Neural progenitor cell (in vitro differentiated cells): ENCODE data around the gene ARHGAP45. TPM values are rescaled to one million over a fixed set of nuclear protein-coding genes. Genes with fewer than 3 reads are reported as not detected.

Source experiments
- DNase-seq: peaks from one replicate; pipeline ENCODE4 v3.0.0-alpha.2; 2016; ENCODE audit warnings: low spot score
- H2AFZ ChIP-seq: fragments of 200-600 bp; sonication (generic); replicated peaks from 2 replicates; pipeline ENCODE4 v1.6.1; 2016; ENCODE audit warnings: antibody characterized with exemption
- H3F3A ChIP-seq: fragments of 200-600 bp; sonication (generic); 2 replicates; pipeline ENCODE4 v1.6.1; 2016; ENCODE audit warnings: antibody characterized with exemption, low read depth
- H3K27ac ChIP-seq: fragments of 200-600 bp; sonication (generic); 2 replicates; pipeline ENCODE4 v1.5.1; 2016; ENCODE audit warnings: mild to moderate bottlenecking
- H3K27me3 ChIP-seq: fragments of 200-600 bp; sonication (generic); 2 replicates; pipeline ENCODE4 v1.6.1; 2016; ENCODE audit warnings: mild to moderate bottlenecking, moderate library complexity
- H3K36me3 ChIP-seq: fragments of 200-600 bp; sonication (generic); 2 replicates; pipeline ENCODE4 v1.5.1; 2016
- H3K4me1 ChIP-seq: fragments of 200-600 bp; sonication (generic); 2 replicates; pipeline ENCODE4 v1.6.1; 2016; ENCODE audit warnings: mixed run types
- H3K4me2 ChIP-seq: fragments of 200-600 bp; sonication (generic); 2 replicates; pipeline ENCODE4 v1.6.1; 2016
- H3K4me3 ChIP-seq: fragments of 200-600 bp; sonication (generic); 2 replicates; pipeline ENCODE4 v1.5.1; 2016
- H3K79me2 ChIP-seq: fragments of 200-600 bp; sonication (generic); 2 replicates; pipeline ENCODE4 v1.6.1; 2016; ENCODE audit warnings: low read depth
- H3K9ac ChIP-seq: fragments of 200-600 bp; sonication (generic); 2 replicates; pipeline ENCODE4 v1.6.1; 2016
- H3K9me3 ChIP-seq: fragments of 200-600 bp; sonication (generic); 2 replicates; pipeline ENCODE4 v1.5.1; 2016; ENCODE audit warnings: low read depth
- H4K20me1 ChIP-seq: fragments of 200-600 bp; sonication (generic); 2 replicates; pipeline ENCODE4 v1.6.1; 2016; ENCODE audit warnings: low read depth
- H3K27ac Mint-ChIP-seq: 3 replicates; pipeline ENCODE4 v1.8.0; 2021; ENCODE audit warnings: mixed read lengths
- H3K27me3 Mint-ChIP-seq: 2 replicates; pipeline ENCODE4 v1.8.0; 2022; ENCODE audit warnings: low read depth, mild to moderate bottlenecking, inconsistent platforms, moderate library complexity, mixed read lengths; ENCODE audit not compliant: insufficient read depth
- H3K36me3 Mint-ChIP-seq: 3 replicates; pipeline ENCODE4 v1.8.0; 2021; ENCODE audit warnings: mixed read lengths
- H3K4me1 Mint-ChIP-seq: 3 replicates; pipeline ENCODE4 v1.8.0; 2021; ENCODE audit warnings: mixed read lengths
- H3K4me3 Mint-ChIP-seq: 3 replicates; pipeline ENCODE4 v1.8.0; 2021; ENCODE audit warnings: mild to moderate bottlenecking, moderate library complexity, mixed read lengths
- H3K9me3 Mint-ChIP-seq: 3 replicates; pipeline ENCODE4 v1.8.0; 2020; ENCODE audit warnings: mixed read lengths
- EZH2 ChIP-seq: fragments of 200-600 bp; sonication (generic); IDR thresholded peaks from 2 replicates; pipeline ENCODE4 v1.6.1; 2017; ENCODE audit warnings: antibody characterized with exemption, mild to moderate bottlenecking, moderate library complexity
- EZH2phosphoT487 ChIP-seq: fragments of 200-600 bp; sonication (generic); IDR thresholded peaks from 2 replicates; pipeline ENCODE4 v1.6.1; 2017; ENCODE audit warnings: antibody characterized with exemption
- total RNA-seq: library from RNA; depleted of rRNA; stranded (reverse); fragments of >200 nt; gene quantifications from 2 replicates; pipeline ENCODE4 v1.2.3, GENCODE V29; 2015; ENCODE audit warnings: low replicate concordance
- TF ChIP-seq, protein P1 (sequence below): fragments of 200-600 bp; sonication (generic); IDR thresholded peaks from 2 replicates; pipeline ENCODE4 v1.5.1; 2017; ENCODE audit warnings: antibody characterized with exemption, mild to moderate bottlenecking

Gene ARHGAP45
- total RNA-seq, 1 donor from 2014 or later, result 9.6 TPM

DNA sequence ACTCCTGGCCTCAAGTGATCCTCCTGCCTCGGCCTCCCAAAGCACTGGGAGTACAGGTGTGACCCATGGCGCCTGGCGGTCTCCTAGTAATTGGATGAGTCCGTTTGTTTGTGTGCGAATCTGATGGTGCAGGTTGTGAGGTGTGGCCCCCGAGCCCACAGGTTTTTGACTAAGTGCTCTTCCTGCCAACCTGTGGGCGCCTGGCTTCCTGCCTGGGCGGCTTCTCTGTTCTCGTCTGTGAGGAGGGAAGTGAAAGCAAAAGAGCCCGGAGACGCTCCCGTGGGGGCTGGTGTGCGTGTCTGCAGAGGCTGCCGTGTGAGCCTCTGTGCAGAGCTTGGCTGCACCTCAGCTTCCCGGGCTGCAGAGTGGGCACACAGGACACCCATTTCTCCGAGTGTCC lies 10.0 kb downstream of the ARHGAP45 start:
- no peak overlapping the region for H3K4me2 ChIP-seq

DNA sequence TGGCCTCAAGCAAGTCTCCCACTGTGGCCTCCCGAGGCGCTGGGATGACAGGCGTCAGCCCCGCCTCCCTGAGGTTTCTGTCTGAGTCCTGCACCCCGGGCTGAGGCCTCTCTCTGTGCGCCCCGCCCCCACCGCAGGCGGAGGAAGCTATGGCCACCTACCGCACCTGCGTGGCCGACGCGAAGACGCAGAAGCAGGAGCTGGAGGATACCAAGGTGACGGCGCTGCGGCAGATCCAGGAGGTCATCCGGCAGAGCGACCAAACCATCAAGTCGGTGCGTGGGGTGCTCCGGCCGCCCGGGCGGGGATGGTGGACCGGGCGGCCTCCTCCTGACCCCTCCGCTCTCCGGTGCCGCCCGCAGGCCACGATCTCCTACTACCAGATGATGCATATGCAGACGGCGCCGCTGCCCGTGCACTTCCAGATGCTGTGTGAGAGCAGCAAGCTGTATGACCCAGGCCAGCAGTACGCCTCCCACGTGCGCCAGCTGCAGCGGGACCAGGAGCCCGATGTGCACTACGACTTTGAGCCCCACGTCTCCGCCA lies 12.7 kb downstream of the ARHGAP45 start:
- no peaks in the 10 kb centered on the region for H3K36me3 Mint-ChIP-seq
- no peak overlapping the region for H3K4me3 ChIP-seq
- no peak for DNase-seq
- H3K27me3 ChIP-seq, result peaks cover 4% of the 10 kb centered on the region
- no peaks in the 10 kb centered on the region for H3K79me2 ChIP-seq
- peaks cover 16% of the 10 kb centered on the region for H3F3A ChIP-seq
- no peaks in the 10 kb centered on the region for H3K36me3 ChIP-seq
- H3K27ac ChIP-seq, result no peak overlapping the region
- peaks cover 2% of the 10 kb centered on the region for H3K27me3 Mint-ChIP-seq
- peaks cover 10% of the 10 kb centered on the region for H3K4me1 ChIP-seq
- no peak overlapping the region for H3K27ac Mint-ChIP-seq
- no peaks in the 10 kb centered on the region for H3K9me3 ChIP-seq
- no peak for TF ChIP-seq EZH2phosphoT487
- TF ChIP-seq, protein P1, sequence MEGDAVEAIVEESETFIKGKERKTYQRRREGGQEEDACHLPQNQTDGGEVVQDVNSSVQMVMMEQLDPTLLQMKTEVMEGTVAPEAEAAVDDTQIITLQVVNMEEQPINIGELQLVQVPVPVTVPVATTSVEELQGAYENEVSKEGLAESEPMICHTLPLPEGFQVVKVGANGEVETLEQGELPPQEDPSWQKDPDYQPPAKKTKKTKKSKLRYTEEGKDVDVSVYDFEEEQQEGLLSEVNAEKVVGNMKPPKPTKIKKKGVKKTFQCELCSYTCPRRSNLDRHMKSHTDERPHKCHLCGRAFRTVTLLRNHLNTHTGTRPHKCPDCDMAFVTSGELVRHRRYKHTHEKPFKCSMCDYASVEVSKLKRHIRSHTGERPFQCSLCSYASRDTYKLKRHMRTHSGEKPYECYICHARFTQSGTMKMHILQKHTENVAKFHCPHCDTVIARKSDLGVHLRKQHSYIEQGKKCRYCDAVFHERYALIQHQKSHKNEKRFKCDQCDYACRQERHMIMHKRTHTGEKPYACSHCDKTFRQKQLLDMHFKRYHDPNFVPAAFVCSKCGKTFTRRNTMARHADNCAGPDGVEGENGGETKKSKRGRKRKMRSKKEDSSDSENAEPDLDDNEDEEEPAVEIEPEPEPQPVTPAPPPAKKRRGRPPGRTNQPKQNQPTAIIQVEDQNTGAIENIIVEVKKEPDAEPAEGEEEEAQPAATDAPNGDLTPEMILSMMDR, result no peak
- TF ChIP-seq EZH2, result no peak
- no peaks in the 10 kb centered on the region for H3K9me3 Mint-ChIP-seq
- H2AFZ ChIP-seq, result no peak overlapping the region
- no peak overlapping the region for H3K4me3 Mint-ChIP-seq
- H4K20me1 ChIP-seq, result peaks cover 23% of the 10 kb centered on the region
- H3K4me1 Mint-ChIP-seq, result peaks cover 2% of the 10 kb centered on the region
- H3K4me2 ChIP-seq, result no peak overlapping the region
- H3K9ac ChIP-seq, result no peak overlapping the region

More for the DNA sequence above, 10.0 kb downstream of the ARHGAP45 start:
- Histone ChIP-seq H3K36me3 (no peaks in the 10 kb centered on the region), H3K27me3 (peaks cover 11% of the 10 kb centered on the region), H3K9ac (no peak overlapping the region), H3K79me2 (no peaks in the 10 kb centered on the region), H3F3A (peaks cover 29% of the 10 kb centered on the region), H4K20me1 (peaks cover 24% of the 10 kb centered on the region), H3K27ac (no peak overlapping the region), H3K4me3 (no peak overlapping the region), H2AFZ (no peak overlapping the region), H3K9me3 (no peaks in the 10 kb centered on the region), H3K4me1 (peaks cover 5% of the 10 kb centered on the region)
- TF ChIP-seq EZH2phosphoT487 (no peak), EZH2 (no peak)
- TF ChIP-seq, protein P1, result no peak
- Mint-ChIP-seq H3K4me3 (no peak overlapping the region), H3K27ac (no peak overlapping the region), H3K4me1 (peaks cover 3% of the 10 kb centered on the region), H3K9me3 (no peaks in the 10 kb centered on the region), H3K27me3 (peaks cover 9% of the 10 kb centered on the region), H3K36me3 (no peaks in the 10 kb centered on the region)
- DNase-seq, result no peak

DNA sequence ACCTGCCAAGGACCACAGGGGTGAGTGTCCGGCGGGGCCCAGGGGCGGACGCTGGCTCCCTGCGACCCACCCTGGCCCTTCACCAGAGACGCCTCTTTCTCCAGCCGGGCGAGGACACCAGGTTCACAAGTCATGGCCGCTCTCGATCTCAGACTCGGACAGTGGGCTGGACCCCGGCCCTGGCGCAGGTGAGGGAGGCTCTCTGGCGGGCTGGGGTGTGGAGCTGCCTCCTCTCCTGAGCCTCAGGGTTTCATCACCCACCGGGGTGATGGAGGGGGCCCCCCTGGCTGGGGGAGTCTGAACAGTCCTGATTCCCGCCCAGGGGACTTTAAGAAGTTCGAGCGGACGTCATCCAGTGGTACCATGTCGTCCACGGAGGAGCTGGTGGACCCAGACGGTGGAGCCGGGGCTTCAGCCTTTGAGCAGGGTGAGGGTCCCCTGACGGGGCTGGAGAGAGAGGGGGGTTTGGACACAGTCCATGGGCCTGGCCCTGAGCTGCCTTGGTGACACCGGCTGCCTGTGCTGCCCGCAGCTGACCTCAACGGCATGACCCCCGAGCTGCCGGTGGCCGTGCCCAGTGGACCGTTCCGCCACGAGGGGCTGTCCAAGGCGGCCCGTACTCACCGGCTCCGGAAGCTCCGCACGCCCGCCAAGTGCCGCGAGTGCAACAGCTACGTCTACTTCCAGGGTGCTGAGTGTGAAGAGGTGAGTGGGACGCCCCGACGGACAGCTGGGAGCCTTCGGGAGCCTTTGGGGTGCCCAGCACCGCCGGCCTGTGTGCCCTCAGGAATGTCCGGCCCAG lies 13.6 kb downstream of the ARHGAP45 start:
- Mint-ChIP-seq H3K4me3 (no peak overlapping the region), H3K4me1 (peaks cover 2% of the 10 kb centered on the region), H3K36me3 (peaks cover 3% of the 10 kb centered on the region), H3K27ac (no peak overlapping the region), H3K9me3 (no peaks in the 10 kb centered on the region), H3K27me3 (peaks cover 2% of the 10 kb centered on the region)
- Histone ChIP-seq H2AFZ (no peak overlapping the region), H3K4me2 (no peak overlapping the region), H3K27ac (no peak overlapping the region), H3F3A (peaks cover 20% of the 10 kb centered on the region), H3K9me3 (no peaks in the 10 kb centered on the region), H3K27me3 (peaks cover 4% of the 10 kb centered on the region), H3K4me1 (peaks cover 10% of the 10 kb centered on the region), H3K4me3 (no peak overlapping the region), H3K36me3 (no peaks in the 10 kb centered on the region), H3K79me2 (no peaks in the 10 kb centered on the region), H4K20me1 (peaks cover 23% of the 10 kb centered on the region), H3K9ac (no peak overlapping the region)
- no peak for DNase-seq
- no peak for TF ChIP-seq EZH2phosphoT487
- TF ChIP-seq, protein P1, result no peak
- no peak for TF ChIP-seq EZH2
